GM23248 (cell line): Measurements from ENCODE around the gene KIAA1958. TPM values are rescaled to one million over a fixed set of nuclear protein-coding genes. Genes with fewer than 3 reads are reported as not detected.

ENCODE experiments used
- DNase-seq: peaks from one replicate; pipeline ENCODE4 v3.0.0-alpha.2; 2015
- H2AFZ ChIP-seq: fragments of 200-600 bp; sonication (generic); 2 replicates; pipeline ENCODE4 v1.6.1; 2016; ENCODE audit warnings: antibody characterized with exemption
- H3F3A ChIP-seq: fragments of 200-600 bp; sonication (generic); 2 replicates; pipeline ENCODE4 v1.6.1; 2016; ENCODE audit warnings: mild to moderate bottlenecking, antibody characterized with exemption, mixed run types; ENCODE audit not compliant: insufficient read depth
- H3K27ac ChIP-seq: fragments of 200-600 bp; sonication (generic); 2 replicates; pipeline ENCODE4 v1.5.1; 2016; ENCODE audit warnings: mild to moderate bottlenecking
- H3K27me3 ChIP-seq: fragments of 200-600 bp; sonication (generic); replicated peaks from 2 replicates; pipeline ENCODE4 v1.6.1; 2016; ENCODE audit warnings: mild to moderate bottlenecking; ENCODE audit not compliant: insufficient read depth
- H3K36me3 ChIP-seq: fragments of 200-600 bp; sonication (generic); 2 replicates; pipeline ENCODE4 v1.6.1; 2016; ENCODE audit warnings: low read depth, mild to moderate bottlenecking
- H3K4me1 ChIP-seq: fragments of 200-600 bp; sonication (generic); 2 replicates; pipeline ENCODE4 v1.6.1; 2016; ENCODE audit warnings: mild to moderate bottlenecking; ENCODE audit not compliant: insufficient read depth
- H3K4me2 ChIP-seq: fragments of 200-600 bp; sonication (generic); one replicate; pipeline ENCODE4 v1.6.1; 2016; ENCODE audit warnings: mild to moderate bottlenecking; ENCODE audit not compliant: unreplicated experiment
- H3K4me3 ChIP-seq: fragments of 200-600 bp; sonication (generic); 2 replicates; pipeline ENCODE4 v1.5.1; 2016; ENCODE audit warnings: mild to moderate bottlenecking
- H3K79me2 ChIP-seq: fragments of 200-600 bp; sonication (generic); 2 replicates; pipeline ENCODE4 v1.6.1; 2016; ENCODE audit warnings: mild to moderate bottlenecking; ENCODE audit not compliant: insufficient read depth
- H3K9ac ChIP-seq: fragments of 200-600 bp; sonication (generic); 2 replicates; pipeline ENCODE4 v1.6.1; 2016; ENCODE audit warnings: mild to moderate bottlenecking
- H3K9me2 ChIP-seq: fragments of 200-600 bp; sonication (generic); 2 replicates; pipeline ENCODE4 v1.6.1; 2016; ENCODE audit warnings: mixed run types, mild to moderate bottlenecking, moderate library complexity; ENCODE audit not compliant: insufficient read depth
- H3K9me3 ChIP-seq: fragments of 200-600 bp; sonication (generic); one replicate; pipeline ENCODE4 v1.6.1; 2017; ENCODE audit warnings: low read depth
- H4K20me1 ChIP-seq: fragments of 200-600 bp; sonication (generic); 2 replicates; pipeline ENCODE4 v1.6.0; 2016; ENCODE audit not compliant: insufficient read depth
- EZH2 ChIP-seq: fragments of 200-600 bp; sonication (generic); IDR thresholded peaks from 2 replicates; pipeline ENCODE4 v1.6.1; 2018; ENCODE audit warnings: antibody characterized with exemption, mild to moderate bottlenecking; ENCODE audit not compliant: insufficient read depth, poor library complexity, severe bottlenecking
- EZH2phosphoT487 ChIP-seq: fragments of 200-600 bp; sonication (generic); IDR thresholded peaks from 2 replicates; pipeline ENCODE4 v1.6.1; 2018; ENCODE audit warnings: antibody characterized with exemption, moderate library complexity, mild to moderate bottlenecking, low read depth; ENCODE audit not compliant: insufficient read depth
- WGBS, 2 experiments: methylation state at CpG; one replicate each; pipeline ENCODE4 v1.1.6; 2015 to 2017; ENCODE audit warnings: low lambda C conversion rate in 2 of 2, low coverage in 1 of 2; ENCODE audit errors: missing lambda C conversion rate in 2 of 2; 5-methylcytosine and 5-hydroxymethylcytosine counted together
- in situ Hi-C: fragments of 300-500 bp; cut with MboI; formaldehyde crosslinking; loops from 2 replicates; pipeline ENCODE4 v1.15.0; 2020
- polyA plus RNA-seq: library from polyadenylated mRNA; unstranded; fragments of >200 nt; fragmentation: Nextera tagmentation; extraction: Ambion mirVana; gene quantifications from 2 replicates; pipeline ENCODE4 v1.2.1, GENCODE V29; 2016
- total RNA-seq: library from RNA; depleted of rRNA; stranded (reverse); fragments of >200 nt; shearing (Covaris generic); gene quantifications from 2 replicates; pipeline ENCODE4 v1.2.3, GENCODE V29; 2014

The KIAA1958 gene
- total and polyA plus RNA-seq, 2 experiments from 2014 or later: 7.7 to 7.8 TPM

GRCh38 chr9:112530751-112531205 is 44.2 kb downstream of the KIAA1958 start:
- H3K4me1 ChIP-seq: peaks cover 43% of the 10 kb centered on the region
- TF ChIP-seq EZH2phosphoT487 (no peak), EZH2 (no peak)
- H3K4me3 ChIP-seq: no peak overlapping the region
- in situ Hi-C loops: no loop called here
- H3K27me3 ChIP-seq: no peaks in the 10 kb centered on the region
- H3K79me2 ChIP-seq: peaks cover 80% of the 10 kb centered on the region
- DNase-seq: no peak
- H3K9me3 ChIP-seq: no peaks in the 10 kb centered on the region
- no peaks in the 10 kb centered on the region for H3K9me2 ChIP-seq
- no peaks in the 10 kb centered on the region for H3K36me3 ChIP-seq
- WGBS, 2 experiments: 89 to 92% methylated on average over 6 of the region's 6 CpGs
- no peak overlapping the region for H3K4me2 ChIP-seq
- H3F3A ChIP-seq: peaks cover 25% of the 10 kb centered on the region
- H3K27ac ChIP-seq: no peak overlapping the region
- no peak overlapping the region for H3K9ac ChIP-seq
- H2AFZ ChIP-seq: no peak overlapping the region
- no peaks in the 10 kb centered on the region for H4K20me1 ChIP-seq

- peak; percentile 63 for DNase-seq
- H3K4me2 ChIP-seq: peak overlapping the region; percentile 71
- H3K36me3 ChIP-seq: no peaks in the 10 kb centered on the region
- H3K9me3 ChIP-seq: no peaks in the 10 kb centered on the region
- TF ChIP-seq EZH2 (no peak), EZH2phosphoT487 (no peak)
- 88% methylated on average over 6 of the region's 6 CpGs for WGBS, 2 experiments
- peaks cover 71% of the 10 kb centered on the region for H3K79me2 ChIP-seq
- no peaks in the 10 kb centered on the region for H3K9me2 ChIP-seq
- in situ Hi-C loops: no loop called here
- H3K27me3 ChIP-seq: no peaks in the 10 kb centered on the region
- H3K4me3 ChIP-seq: no peak overlapping the region
- no peak overlapping the region for H2AFZ ChIP-seq
- H3F3A ChIP-seq: peaks cover 35% of the 10 kb centered on the region
- H3K4me1 ChIP-seq: peaks cover 53% of the 10 kb centered on the region
- no peaks in the 10 kb centered on the region for H4K20me1 ChIP-seq
- peak overlapping the region; percentile 66 for H3K27ac ChIP-seq
- no peak overlapping the region for H3K9ac ChIP-seq
Observed at GRCh38 chr9:112531666-112532282, 45.1 kb downstream of the KIAA1958 start.

DNA sequence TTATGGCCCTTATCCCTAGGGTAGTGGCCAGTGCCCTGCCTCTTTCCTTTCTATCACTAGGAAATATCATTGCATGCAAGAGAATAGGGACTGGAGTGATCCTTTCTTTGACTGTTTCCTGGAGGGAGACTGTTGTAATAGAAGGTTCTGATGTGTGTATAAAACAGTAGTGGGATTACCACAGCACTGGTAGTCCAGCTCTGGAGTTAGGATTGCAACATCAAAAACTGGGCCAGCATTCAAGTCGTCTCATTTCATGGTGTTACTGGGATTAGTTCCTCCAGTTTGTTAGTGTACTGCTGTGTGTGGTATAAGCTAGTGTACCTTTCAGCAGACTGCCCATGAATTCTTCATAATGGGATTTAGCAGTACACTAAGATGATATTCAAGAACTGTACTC is 45.8 kb downstream of the KIAA1958 start:
- Histone ChIP-seq H3K4me2 (peak overlapping the region; percentile 71), H3K27me3 (no peaks in the 10 kb centered on the region), H3K4me3 (no peak overlapping the region), H3K79me2 (peaks cover 72% of the 10 kb centered on the region), H2AFZ (no peak overlapping the region), H3F3A (peaks cover 41% of the 10 kb centered on the region), H3K27ac (peak overlapping the region; percentile 66), H4K20me1 (no peaks in the 10 kb centered on the region), H3K36me3 (no peaks in the 10 kb centered on the region), H3K9me2 (no peaks in the 10 kb centered on the region), H3K4me1 (peaks cover 59% of the 10 kb centered on the region), H3K9me3 (no peaks in the 10 kb centered on the region), H3K9ac (no peak overlapping the region)
- TF ChIP-seq EZH2 (no peak), EZH2phosphoT487 (no peak)
- in situ Hi-C loops: no loop called here
- WGBS, 2 experiments: 0 to 4% methylated on average over 1 of the region's 1 CpG
- peak; percentile 87 for DNase-seq

- no peak overlapping the region for H3K4me2 ChIP-seq
- peaks cover 43% of the 10 kb centered on the region for H3F3A ChIP-seq
- peaks cover 61% of the 10 kb centered on the region for H3K4me1 ChIP-seq
- no peaks in the 10 kb centered on the region for H3K9me3 ChIP-seq
- H3K9ac ChIP-seq: no peak overlapping the region
- no peak overlapping the region for H2AFZ ChIP-seq
- no peaks in the 10 kb centered on the region for H3K36me3 ChIP-seq
- WGBS, 2 experiments: 74 to 84% methylated on average over 3 of the region's 3 CpGs
- H3K27me3 ChIP-seq: no peaks in the 10 kb centered on the region
- peaks cover 71% of the 10 kb centered on the region for H3K79me2 ChIP-seq
- no peak for DNase-seq
- no peaks in the 10 kb centered on the region for H3K9me2 ChIP-seq
- no peak for TF ChIP-seq EZH2
- TF ChIP-seq EZH2phosphoT487: no peak
- no peak overlapping the region for H3K27ac ChIP-seq
- H3K4me3 ChIP-seq: no peak overlapping the region
- H4K20me1 ChIP-seq: no peaks in the 10 kb centered on the region
- in situ Hi-C loops: no loop called here
Observed at GRCh38 chr9:112533660-112534059, 47.0 kb downstream of the KIAA1958 start.
